Panc1 (cell line): ENCODE data around the gene PTPRO. TPM values are rescaled to one million over a fixed set of nuclear protein-coding genes. Genes with fewer than 3 reads are reported as not detected.

Source experiments
- ATAC-seq: fragments of 200-7000 bp; cut with Tn5 transposase; 2 replicates; pipeline ENCODE4 v1.9.1; 2020; ENCODE audit warnings: mild to moderate bottlenecking, moderate library complexity
- BruUV-seq: library from RNA; stranded (reverse); fragments of 400-500 nt; replicated peaks from 2 replicates; lab custom pipeline; 2021; lab: Mats Ljungman, UMichigan
- CTCF ChIA-PET: fragments of 300-600 bp; sonication (Branson Sonifier 250); formaldehyde crosslinking; loops from one replicate; lab custom pipeline; 2022; ENCODE audit warnings: antibody characterized with exemption; lab: Charles Lee
- POLR2A ChIA-PET: fragments of 300-600 bp; sonication (Branson Sonifier 250); formaldehyde crosslinking; loops from one replicate; lab custom pipeline; 2022; ENCODE audit warnings: antibody characterized with exemption; lab: Charles Lee
- DNase-seq: peaks from one replicate; pipeline ENCODE4 v3.0.0-alpha.2; 2010; ENCODE audit warnings: low read depth, low spot score
- H3K27ac ChIP-seq: 2 replicates; pipeline ENCODE4 v1.5.1; 2011; ENCODE audit warnings: mild to moderate bottlenecking, low read length, inconsistent platforms
- H3K27me3 ChIP-seq: fragments of 200-500 bp; sonication (Bioruptor generic); 2 replicates; pipeline ENCODE4 v1.6.0; 2014; ENCODE audit warnings: low read length, inconsistent platforms; ENCODE audit not compliant: control insufficient read depth, insufficient read depth
- H3K36me3 ChIP-seq: fragments of 200-500 bp; sonication (Bioruptor generic); 2 replicates; pipeline ENCODE4 v1.5.1; 2014; ENCODE audit warnings: inconsistent platforms, mild to moderate bottlenecking, low read length, moderate library complexity; ENCODE audit not compliant: control insufficient read depth, insufficient read depth
- H3K4me1 ChIP-seq: 2 replicates; pipeline ENCODE4 v1.5.1; 2011; ENCODE audit warnings: inconsistent platforms, mild to moderate bottlenecking, low read length, moderate library complexity; ENCODE audit not compliant: control insufficient read depth, insufficient read depth
- H3K4me3 ChIP-seq, 2 experiments: 2 replicates each; pipeline ENCODE4 v1.5.1; 2011 to 2012; ENCODE audit warnings: low read depth in 2 of 2, low read length in 2 of 2, mild to moderate bottlenecking in 2 of 2, inconsistent platforms in 1 of 2, moderate library complexity in 1 of 2
- H3K9me3 ChIP-seq: fragments of 200-500 bp; sonication (Bioruptor generic); 2 replicates; pipeline ENCODE4 v1.5.1; 2014; ENCODE audit warnings: low read depth, mild to moderate bottlenecking, inconsistent platforms, low read length, moderate library complexity; ENCODE audit not compliant: control insufficient read depth, insufficient read depth
- CTCF ChIP-seq: fragments of 450-650 bp; IDR thresholded peaks from 2 replicates; pipeline ENCODE4 v1.5.1; 2017; ENCODE audit warnings: mild to moderate bottlenecking
- POLR2AphosphoS5 ChIP-seq: IDR thresholded peaks from 2 replicates; pipeline ENCODE4 v1.6.1; 2012; ENCODE audit warnings: mild to moderate bottlenecking, low read depth, low read length, moderate library complexity
- REST ChIP-seq, 2 experiments: IDR thresholded peaks; 2 replicates each; pipeline ENCODE4 v1.6.1; 2011 to 2012; ENCODE audit warnings: low read depth in 2 of 2, control low read depth in 1 of 2, low read length in 1 of 2, mild to moderate bottlenecking in 1 of 2, moderate library complexity in 1 of 2; ENCODE audit not compliant: insufficient read depth in 1 of 2
- SIN3A ChIP-seq: IDR thresholded peaks from 2 replicates; pipeline ENCODE4 v1.6.1; 2012; ENCODE audit warnings: low read depth, mild to moderate bottlenecking, low read length, moderate library complexity, borderline replicate concordance; ENCODE audit not compliant: insufficient read depth
- TCF7L2 ChIP-seq: IDR thresholded peaks from 2 replicates; pipeline ENCODE4 v1.6.1; 2011; ENCODE audit warnings: mild to moderate bottlenecking, low read depth, low read length, inconsistent platforms
- in situ Hi-C: cut with HindIII; loops from 2 replicates; pipeline ENCODE4 v1.10.0; 2016; ENCODE audit warnings: low sequenced_read_pairs, low pct_unique_long_range_greater_than_20kb
- intact Hi-C: fragments of 100-400 bp; cut with micrococcal nuclease; formaldehyde crosslinking; loops from one replicate; pipeline ENCODE4 v1.10.0; 2022; ENCODE audit not compliant: unreplicated experiment
- total RNA-seq: library from RNA; stranded (reverse); gene quantifications from one replicate; pipeline ENCODE4 v1.2.1, GENCODE V29; 2021; ENCODE audit not compliant: unreplicated experiment

The PTPRO gene
- total RNA-seq, 1 experiment from 2014 or later = not detected

- DNase-seq (no peak), ATAC-seq (no peak)
- Histone ChIP-seq H3K36me3 (no peaks in the 10 kb centered on the region), H3K9me3 (no peaks in the 10 kb centered on the region), H3K27me3 (no peaks in the 10 kb centered on the region), H3K27ac (no peak overlapping the region), H3K4me3 (no peak overlapping the region), H3K4me1 (no peaks in the 10 kb centered on the region)
- no TSS peak for BruUV-seq
- no peak for TF ChIP-seq TCF7L2
- TF ChIP-seq POLR2AphosphoS5 = no peak
- no peak for TF ChIP-seq CTCF
- in situ Hi-C loops (no loop called here), intact Hi-C loops (no loop called here)
- ChIA-PET CTCF (no interaction called here), POLR2A (no interaction called here)
Measured at GRCh38 chr12:15477761-15478160, 155.5 kb downstream of the PTPRO start.

GRCh38 chr12:15481846-15482245, 159.5 kb downstream of the PTPRO start:
- Histone ChIP-seq H3K9me3 (no peaks in the 10 kb centered on the region), H3K4me1 (no peaks in the 10 kb centered on the region), H3K27ac (no peak overlapping the region), H3K36me3 (no peaks in the 10 kb centered on the region), H3K4me3 (no peak overlapping the region), H3K27me3 (no peaks in the 10 kb centered on the region)
- no TSS peak for BruUV-seq
- no peak for ATAC-seq
- ChIA-PET CTCF (no interaction called here), POLR2A (no interaction called here)
- intact Hi-C loops = no loop called here
- in situ Hi-C loops = no loop called here
- DNase-seq = no peak
- TF ChIP-seq POLR2AphosphoS5 = no peak
- no peak for TF ChIP-seq TCF7L2
- TF ChIP-seq REST (IDR thresholded peaks at IDR 0.05; ENCODE audit: insufficient read depth in 1 of 2, low read depth in 2 of 2, low read length in 1 of 2) = no peak
- no peak for TF ChIP-seq CTCF

GRCh38 chr12:15485466-15485865, 163.2 kb downstream of the PTPRO start:
- ChIA-PET POLR2A (no interaction called here), CTCF (no interaction called here)
- no peak overlapping the region for H3K4me3 ChIP-seq
- H3K36me3 ChIP-seq = no peaks in the 10 kb centered on the region
- TF ChIP-seq POLR2AphosphoS5 (no peak), CTCF (no peak), SIN3A (no peak)
- no peaks in the 10 kb centered on the region for H3K9me3 ChIP-seq
- intact Hi-C loops (no loop called here), in situ Hi-C loops (no loop called here)
- H3K4me1 ChIP-seq = no peaks in the 10 kb centered on the region
- DNase-seq (no peak), ATAC-seq (no peak)
- no peak overlapping the region for H3K27ac ChIP-seq
- no TSS peak for BruUV-seq
- no peaks in the 10 kb centered on the region for H3K27me3 ChIP-seq
